GM19397 (cell line): ENCODE results near the gene ST3GAL6.

Source experiments
- ATAC-seq: cut with Tn5 transposase; IDR thresholded peaks from one replicate; pipeline ENCODE4 v1.9.1; 2021; ENCODE audit warnings: mild to moderate bottlenecking, moderate library complexity; ENCODE audit not compliant: unreplicated experiment

Gene ST3GAL6

GRCh38 chr3:98763076-98763475 lies at the start of gene ST3GAL6:
TSS of gene ST3GAL6 (plus strand) at chr3:98763340. CDS start at chr3:98768441, 5,101 bp downstream.
- ATAC-seq: peak; percentile 42

- no peak for ATAC-seq
Observed at GRCh38 chr3:98713984-98714383, 49.2 kb upstream of the ST3GAL6 start.

- ATAC-seq: no peak
Observed at GRCh38 chr3:98717584-98717983, 45.6 kb upstream of the ST3GAL6 start.

GRCh38 chr3:98718730-98719129 lies 44.4 kb upstream of the ST3GAL6 start:
- no peak for ATAC-seq

GRCh38 chr3:98721776-98722175 lies 41.4 kb upstream of the ST3GAL6 start:
- ATAC-seq: no peak

GRCh38 chr3:98722389-98722788 lies 40.8 kb upstream of the ST3GAL6 start:
- ATAC-seq: no peak

GRCh38 chr3:98725352-98725751 lies 37.8 kb upstream of the ST3GAL6 start:
- ATAC-seq: no peak

GRCh38 chr3:98726084-98726483 lies 37.1 kb upstream of the ST3GAL6 start:
- ATAC-seq: no peak

GRCh38 chr3:98727638-98728037 lies 35.5 kb upstream of the ST3GAL6 start:
- ATAC-seq: no peak

GRCh38 chr3:98728672-98729071 lies 34.5 kb upstream of the ST3GAL6 start:
- no peak for ATAC-seq

GRCh38 chr3:98730338-98730737 lies 32.8 kb upstream of the ST3GAL6 start:
- no peak for ATAC-seq

GRCh38 chr3:98730886-98731537 lies 32.1 kb upstream of the ST3GAL6 start:
- no peak for ATAC-seq

GRCh38 chr3:98731720-98732285 lies 31.3 kb upstream of the ST3GAL6 start:
- ATAC-seq: peak; percentile 49

- peak; percentile 49 for ATAC-seq
Observed at GRCh38 chr3:98732286-98733052, 30.7 kb upstream of the ST3GAL6 start.

- peak; percentile 38 for ATAC-seq
Observed at GRCh38 chr3:98733053-98733811, 29.9 kb upstream of the ST3GAL6 start.

GRCh38 chr3:98733812-98734281 lies 29.3 kb upstream of the ST3GAL6 start:
- no peak for ATAC-seq

- ATAC-seq: no peak
Observed at GRCh38 chr3:98734306-98734705, 28.8 kb upstream of the ST3GAL6 start.

GRCh38 chr3:98734735-98735134 lies 28.4 kb upstream of the ST3GAL6 start:
- no peak for ATAC-seq

- ATAC-seq: no peak
Observed at GRCh38 chr3:98735296-98735695, 27.8 kb upstream of the ST3GAL6 start.

GRCh38 chr3:98735761-98736269 lies 27.3 kb upstream of the ST3GAL6 start:
- ATAC-seq: no peak

GRCh38 chr3:98737301-98737700 lies 25.8 kb upstream of the ST3GAL6 start:
- no peak for ATAC-seq
